NB4 (cell line): Measurements from ENCODE around the gene AHCY.

Experiments used
- POLR2A ChIP-seq: IDR thresholded peaks from 2 replicates; pipeline ENCODE4 v1.6.1; 2011; ENCODE audit warnings: mild to moderate bottlenecking; ENCODE audit not compliant: insufficient read length; ENCODE audit errors: extremely low read depth
- TF ChIP-seq, protein P1 (sequence below): IDR thresholded peaks from 2 replicates; pipeline ENCODE4 v1.6.1; 2011; ENCODE audit warnings: low read depth, low read length
- TF ChIP-seq, protein P2 (sequence below): IDR thresholded peaks from one replicate; pipeline ENCODE4 v1.5.1; 2012; ENCODE audit warnings: low read depth, low read length

DNA sequence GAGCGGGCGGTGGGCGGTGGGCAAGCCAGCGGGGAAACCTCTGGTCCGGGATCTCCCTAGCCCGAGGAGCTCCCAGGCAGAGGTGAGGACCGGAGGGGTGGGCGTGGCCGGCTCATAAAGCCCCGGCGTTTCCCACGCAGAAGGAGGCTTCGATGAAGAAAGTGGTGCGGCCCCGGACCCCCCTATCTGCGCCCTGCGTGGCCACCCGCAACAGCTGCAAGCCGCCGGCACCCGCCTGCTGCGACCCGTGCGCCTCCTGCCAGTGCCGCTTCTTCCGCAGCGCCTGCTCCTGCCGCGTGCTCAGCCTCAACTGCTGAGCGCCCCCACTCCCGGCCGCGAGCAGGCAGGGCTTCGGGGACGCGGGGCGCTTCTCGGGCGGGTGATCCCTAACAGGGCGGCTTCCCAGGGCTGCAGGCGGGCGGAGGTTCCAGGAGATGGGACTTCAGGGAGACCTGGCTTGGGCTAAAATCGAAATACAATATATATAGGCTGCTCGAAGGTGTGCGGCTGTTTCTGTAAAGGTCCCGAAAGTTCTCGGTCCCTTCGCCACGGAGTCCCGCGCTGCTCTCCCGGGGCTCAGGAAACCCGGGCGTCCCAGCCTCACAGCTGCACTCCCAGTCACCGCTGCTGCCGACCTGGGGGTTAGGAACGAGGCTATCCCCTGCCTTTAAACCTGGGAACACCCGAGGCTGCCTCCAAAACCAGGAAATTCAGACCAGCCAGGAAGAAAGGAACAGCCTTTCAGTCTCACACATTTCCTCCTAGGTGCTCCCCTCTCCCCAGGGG lies 34.1 kb downstream of the AHCY start:
- TF ChIP-seq, protein P1, sequence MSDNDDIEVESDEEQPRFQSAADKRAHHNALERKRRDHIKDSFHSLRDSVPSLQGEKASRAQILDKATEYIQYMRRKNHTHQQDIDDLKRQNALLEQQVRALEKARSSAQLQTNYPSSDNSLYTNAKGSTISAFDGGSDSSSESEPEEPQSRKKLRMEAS: no peak
- TF ChIP-seq, protein P2, sequence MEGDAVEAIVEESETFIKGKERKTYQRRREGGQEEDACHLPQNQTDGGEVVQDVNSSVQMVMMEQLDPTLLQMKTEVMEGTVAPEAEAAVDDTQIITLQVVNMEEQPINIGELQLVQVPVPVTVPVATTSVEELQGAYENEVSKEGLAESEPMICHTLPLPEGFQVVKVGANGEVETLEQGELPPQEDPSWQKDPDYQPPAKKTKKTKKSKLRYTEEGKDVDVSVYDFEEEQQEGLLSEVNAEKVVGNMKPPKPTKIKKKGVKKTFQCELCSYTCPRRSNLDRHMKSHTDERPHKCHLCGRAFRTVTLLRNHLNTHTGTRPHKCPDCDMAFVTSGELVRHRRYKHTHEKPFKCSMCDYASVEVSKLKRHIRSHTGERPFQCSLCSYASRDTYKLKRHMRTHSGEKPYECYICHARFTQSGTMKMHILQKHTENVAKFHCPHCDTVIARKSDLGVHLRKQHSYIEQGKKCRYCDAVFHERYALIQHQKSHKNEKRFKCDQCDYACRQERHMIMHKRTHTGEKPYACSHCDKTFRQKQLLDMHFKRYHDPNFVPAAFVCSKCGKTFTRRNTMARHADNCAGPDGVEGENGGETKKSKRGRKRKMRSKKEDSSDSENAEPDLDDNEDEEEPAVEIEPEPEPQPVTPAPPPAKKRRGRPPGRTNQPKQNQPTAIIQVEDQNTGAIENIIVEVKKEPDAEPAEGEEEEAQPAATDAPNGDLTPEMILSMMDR: no peak
- TF ChIP-seq POLR2A: no peak
